ENCODE data around the gene RPL6. TPM values are rescaled to one million over a fixed set of nuclear protein-coding genes. Genes with fewer than 3 reads are reported as not detected.

The RPL6 gene
- total and polyA plus RNA-seq, 10 of the 15 experiments (the other 5 are each of a cell fraction or from before 2014, with no cell fraction given): 801 to 3,690 (median 2,265) TPM

- Histone ChIP-seq H3K9me3 (replicated peaks; ENCODE audit: control insufficient read depth, insufficient read depth, low read length) (no peaks in the 10 kb centered on the region; the same call in 2 of the 3 replicates), H3K79me2 (ENCODE audit: control insufficient read depth, insufficient read depth, low read length) (peaks cover 40% of the 10 kb centered on the region), H3K9ac (ENCODE audit: control insufficient read depth, insufficient read depth, low read length) (no peak overlapping the region), H4K20me1 (ENCODE audit: control insufficient read depth, insufficient read depth) (no peaks in the 10 kb centered on the region), H3K27me3 (replicated peaks in 1 of 2; ENCODE audit: control insufficient read depth in 2 of 2, insufficient read depth in 2 of 2, low read length in 1 of 2) (no peaks in the 10 kb centered on the region), H3K27ac (ENCODE audit: control insufficient read depth, insufficient read depth) (no peak overlapping the region), H3K4me1 (ENCODE audit: control insufficient read depth, insufficient read depth, low read length) (peaks cover 5% of the 10 kb centered on the region; the same call in 1 of the 2 replicates), H3K4me2 (ENCODE audit: control insufficient read depth, insufficient read depth) (no peak overlapping the region), H3K36me3 (ENCODE audit: control insufficient read depth in 2 of 2, insufficient read depth in 2 of 2, low read length in 1 of 2) (no peaks in the 10 kb centered on the region; a peak in 2 of 4 replicates), H3K4me3 (no peak overlapping the region), H2AFZ (ENCODE audit: control insufficient read depth, low read depth, low read length) (no peak overlapping the region)
- BruUV-seq (replicated peaks): no TSS peak
- 42% methylated on average over 1 of the region's 1 CpG for WGBS (ENCODE audit: insufficient coverage, insufficient replicate concordance, low lambda C conversion rate, missing lambda C conversion rate)
- TF ChIP-seq SKIL (IDR thresholded peaks at IDR 0.05; ENCODE audit: low read depth, poor library complexity, severe bottlenecking) (no peak), BCL11A (IDR thresholded peaks at IDR 0.05; ENCODE audit: low read depth, low read length) (no peak), RCOR1 (conservative IDR thresholded peaks at IDR 0.05; ENCODE audit: low read depth, low read length) (no peak), LARP7 (IDR thresholded peaks at IDR 0.05) (no peak), EED (IDR thresholded peaks at IDR 0.05; ENCODE audit: low read depth) (no peak), TCF7 (IDR thresholded peaks at IDR 0.05; ENCODE audit: borderline replicate concordance) (no peak), POU2F2 (IDR thresholded peaks at IDR 0.05; ENCODE audit: borderline replicate concordance, low read depth, low read length) (no peak), ZBTB4 (CRISPR knock-in tag; IDR thresholded peaks at IDR 0.05) (no peak), CBX5 (IDR thresholded peaks at IDR 0.05; ENCODE audit: low read depth) (no peak), NFIC (IDR thresholded peaks at IDR 0.05; ENCODE audit: low read depth, low read length) (no peak)
- in situ Hi-C loops (cut with MboI) (no loop called here), intact Hi-C loops (cut with micrococcal nuclease; ENCODE audit: unreplicated experiment) (no loop called here)
- DNase-seq (ENCODE audit: low read depth, low spot score) (no peak), FAIRE-seq (no peak), ATAC-seq (no peak)
- ChIA-PET CTCF (interaction anchor here (1.0 kb wide), 1 partner anchor 240 kb away, joined by 3 read pairs; no protein-coding TSS in a partner anchor), POLR2A (no interaction called here), RAD21 (ENCODE audit: unreplicated experiment) (no interaction called here), SMC1A (ENCODE audit: uncharacterized antibody, unreplicated experiment) (interaction anchor here (1.3 to 1.8 kb wide), 2 partner anchors 17 to 20 kb away, joined by 4 to 6 read pairs; no protein-coding TSS in a partner anchor)
Measured at GRCh38 chr12:112370199-112370598, 39.2 kb downstream of the RPL6 start.

Measured in GM12878 (cell line).